GM23248 (cell line): ENCODE results near the gene CCDC8.

ENCODE experiments used
- EZH2 ChIP-seq: fragments of 200-600 bp; sonication (generic); IDR thresholded peaks from 2 replicates; pipeline ENCODE4 v1.6.1; 2018; ENCODE audit warnings: antibody characterized with exemption, mild to moderate bottlenecking; ENCODE audit not compliant: insufficient read depth, poor library complexity, severe bottlenecking
- EZH2phosphoT487 ChIP-seq: fragments of 200-600 bp; sonication (generic); IDR thresholded peaks from 2 replicates; pipeline ENCODE4 v1.6.1; 2018; ENCODE audit warnings: antibody characterized with exemption, moderate library complexity, mild to moderate bottlenecking, low read depth; ENCODE audit not compliant: insufficient read depth

GRCh38 chr19:46446021-46446420 lies 32.7 kb upstream of the CCDC8 start:
- TF ChIP-seq EZH2 (no peak), EZH2phosphoT487 (no peak)
